Activated CD8-positive, alpha-beta memory T cell treated with anti-CD3 and anti-CD28 coated beads, Interleukin-2, amount 50 U/mL, for 48 hours (primary cell): ENCODE measurements around the gene CCNF.
A peak's percentile ranks its signal among the peaks of the same experiment; 100 is the strongest.
"Not testable (repeated sequence)": the region's sequence is repeated elsewhere in the genome, so short reads cannot be mapped to it uniquely, and the experiment has no call there.

Experiments used
- DNase-seq: peaks from one replicate; pipeline ENCODE4 v3.0.0-alpha.2; 2020

Gene CCNF

DNA sequence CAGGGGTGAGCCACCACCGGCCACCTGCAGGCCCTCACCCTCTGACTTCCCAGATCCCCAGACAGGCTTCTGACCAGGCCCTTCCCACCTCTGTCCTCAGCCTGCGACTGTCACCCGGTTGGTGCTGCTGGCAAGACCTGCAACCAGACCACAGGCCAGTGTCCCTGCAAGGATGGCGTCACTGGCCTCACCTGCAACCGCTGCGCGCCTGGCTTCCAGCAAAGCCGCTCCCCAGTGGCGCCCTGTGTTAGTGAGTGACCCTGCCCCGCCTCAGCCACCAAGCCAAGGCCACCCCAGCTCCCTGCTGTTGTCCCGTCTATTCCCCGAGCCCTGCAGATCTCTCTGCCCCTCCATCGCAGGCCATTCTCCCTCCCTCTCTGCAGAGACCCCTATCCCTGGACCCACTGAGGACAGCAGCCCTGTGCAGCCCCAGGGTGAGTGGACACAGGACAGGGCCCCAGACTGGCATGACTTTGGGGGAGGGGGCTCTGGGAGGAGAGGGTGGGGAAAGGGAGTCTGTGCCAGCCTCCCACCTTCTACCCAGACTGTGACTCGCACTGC lies 43.7 kb downstream of the CCNF start:
- no peak for DNase-seq

GRCh38 chr16:2473446-2473926 lies 44.2 kb downstream of the CCNF start:
- peak; percentile 61 for DNase-seq

DNA sequence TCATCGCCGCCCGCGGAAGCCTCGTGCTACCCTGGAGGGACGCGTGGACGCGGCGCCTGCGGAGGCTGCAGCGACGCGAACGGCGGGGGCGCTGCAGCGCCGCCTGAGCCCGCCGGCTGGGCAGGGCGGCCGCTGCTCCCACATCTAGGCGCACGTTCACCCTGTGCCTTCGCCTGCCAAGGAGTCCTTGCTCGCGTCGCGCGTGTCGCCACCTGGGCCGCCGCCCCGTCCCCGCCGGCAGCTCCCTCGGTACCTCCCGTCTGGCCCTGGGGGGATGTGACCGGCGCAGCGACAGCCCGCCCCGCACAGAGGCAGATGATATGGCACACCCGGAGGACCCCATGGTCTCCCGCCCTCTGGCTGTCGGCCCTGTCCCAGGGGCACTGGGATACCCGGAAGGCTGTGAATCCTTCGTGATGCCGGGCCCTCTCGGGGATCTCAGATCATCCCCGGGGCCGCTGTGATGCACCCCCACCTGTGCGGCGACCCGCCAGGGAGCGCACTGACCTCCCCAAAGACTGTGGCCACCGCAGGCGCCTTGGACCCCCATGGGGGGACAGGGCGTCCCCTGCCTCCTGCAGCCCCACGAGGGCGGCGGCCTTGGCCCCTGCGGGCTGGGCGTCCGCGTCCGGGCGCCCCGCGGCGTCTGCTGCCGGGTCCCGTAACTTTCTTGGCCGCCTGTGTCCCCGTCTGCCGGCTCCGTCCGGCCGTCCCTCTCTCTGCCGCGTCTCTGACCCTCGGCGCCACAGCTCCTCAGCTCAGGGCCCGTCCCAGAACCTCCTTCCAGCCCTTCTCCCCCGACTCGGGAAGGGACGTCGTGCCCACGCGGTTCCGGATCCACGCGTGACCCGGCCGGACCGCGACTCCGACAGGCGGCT lies 45.0 kb downstream of the CCNF start:
- DNase-seq, result peak; percentile 79

GRCh38 chr16:2474877-2475412 lies 45.7 kb downstream of the CCNF start, which contains the start of gene TBC1D24:
Gene TBC1D24, plus strand, starts transcription at chr16:2475127. Its CDS starts 21,022 bp downstream, at chr16:2496149.
- peak; percentile 95 for DNase-seq

GRCh38 chr16:2475413-2476344 lies 46.4 kb downstream of the CCNF start:
- DNase-seq, result peak; percentile 70

- no peak for DNase-seq
These were observed 47.1 kb downstream of the CCNF start for GRCh38 chr16:2476345-2476720.

- no peak for DNase-seq
These were observed 47.5 kb downstream of the CCNF start for GRCh38 chr16:2476741-2477140.

DNA sequence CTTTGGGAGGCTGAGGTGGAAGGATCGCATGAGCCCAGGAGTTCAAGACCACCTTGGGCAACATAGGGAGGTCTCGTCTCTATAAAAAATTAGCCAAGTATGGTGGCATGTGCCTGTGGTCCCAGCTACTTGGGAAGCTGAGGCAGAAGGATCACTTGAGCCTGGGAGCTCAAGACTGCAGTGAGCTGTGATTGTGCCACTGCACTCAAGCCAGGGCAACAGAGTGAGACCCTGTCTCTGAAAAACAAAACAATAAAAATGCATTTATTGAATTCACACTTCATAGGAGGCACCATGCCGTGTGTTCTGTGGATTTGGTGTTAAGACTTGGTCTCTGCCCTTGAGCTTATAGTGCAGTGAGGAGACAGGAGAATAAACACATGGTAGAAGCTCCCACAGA lies 48.1 kb downstream of the CCNF start:
- no peak for DNase-seq

GRCh38 chr16:2478279-2478678 lies 49.0 kb downstream of the CCNF start:
- no peak for DNase-seq

- not testable (repeated sequence) for DNase-seq
These were observed 50.7 kb downstream of the CCNF start for GRCh38 chr16:2479996-2480395.

- no peak for DNase-seq
These were observed 51.7 kb downstream of the CCNF start for GRCh38 chr16:2480948-2481347.

DNA sequence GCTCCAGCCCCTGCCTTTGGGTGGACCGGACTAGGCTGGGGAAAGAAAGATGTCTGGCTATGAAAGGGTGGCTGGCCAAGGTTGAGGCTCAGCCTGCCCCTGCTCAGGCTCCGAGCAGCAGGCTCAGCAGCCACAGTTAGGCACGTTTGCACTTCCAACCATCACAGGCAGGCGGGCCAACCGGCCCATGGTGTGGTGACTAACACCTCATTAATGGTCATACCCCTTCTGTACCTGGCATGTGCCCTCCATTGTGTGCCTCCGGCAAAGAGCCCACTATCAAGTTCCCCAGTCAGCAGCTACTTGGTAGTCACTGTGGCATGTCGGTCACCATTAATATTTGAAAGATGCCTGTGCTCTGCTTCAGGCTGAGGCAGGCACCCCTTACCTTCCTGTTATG lies 52.4 kb downstream of the CCNF start:
- DNase-seq, result no peak

GRCh38 chr16:2482249-2482648 lies 53.0 kb downstream of the CCNF start:
- DNase-seq, result no peak

DNA sequence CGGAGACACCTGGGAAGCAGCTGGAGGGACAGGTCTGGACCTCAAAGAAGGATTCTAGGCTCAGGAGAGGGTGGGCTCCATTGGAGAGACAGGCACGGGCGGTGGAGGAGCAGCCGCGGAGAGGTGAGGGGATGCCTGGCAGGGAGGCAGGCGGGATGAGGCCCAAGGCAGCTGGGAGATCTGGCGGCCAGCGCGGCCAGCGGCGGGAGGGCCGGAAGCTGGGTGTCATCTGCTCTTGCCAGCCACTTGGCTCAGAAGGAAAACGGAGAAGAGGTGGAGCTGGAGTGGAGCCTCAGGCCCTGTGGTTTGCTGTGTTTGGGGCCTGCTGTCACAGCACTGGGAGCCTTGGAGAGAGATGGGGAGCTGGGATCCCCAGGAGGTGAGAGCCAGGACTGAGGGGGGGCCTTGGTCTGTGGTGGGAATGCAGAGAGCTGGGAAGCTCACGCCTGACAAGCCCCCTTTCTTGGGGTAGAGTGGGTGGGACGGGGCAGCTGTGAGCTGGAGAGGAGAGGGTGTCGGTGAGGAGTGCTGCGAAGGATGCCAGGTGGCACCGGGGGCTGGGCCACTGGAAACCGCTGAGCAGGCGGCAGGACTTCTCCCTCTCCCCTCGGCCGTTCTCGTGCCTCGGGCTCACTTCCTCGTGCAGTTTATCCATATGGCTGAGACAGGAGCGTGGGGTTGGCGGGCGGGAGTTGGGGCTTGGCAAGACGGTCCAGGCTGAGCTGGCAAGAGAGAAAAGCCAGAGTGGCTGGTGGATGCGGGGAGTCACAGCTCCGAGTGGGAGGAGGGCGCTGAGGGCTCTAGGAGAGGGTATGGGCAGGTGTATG lies 53.7 kb downstream of the CCNF start:
- no peak for DNase-seq

- DNase-seq, result no peak
These were observed 55.0 kb downstream of the CCNF start for GRCh38 chr16:2483939-2484897.

- DNase-seq, result no peak
These were observed 55.8 kb downstream of the CCNF start for GRCh38 chr16:2484898-2485508.

DNA sequence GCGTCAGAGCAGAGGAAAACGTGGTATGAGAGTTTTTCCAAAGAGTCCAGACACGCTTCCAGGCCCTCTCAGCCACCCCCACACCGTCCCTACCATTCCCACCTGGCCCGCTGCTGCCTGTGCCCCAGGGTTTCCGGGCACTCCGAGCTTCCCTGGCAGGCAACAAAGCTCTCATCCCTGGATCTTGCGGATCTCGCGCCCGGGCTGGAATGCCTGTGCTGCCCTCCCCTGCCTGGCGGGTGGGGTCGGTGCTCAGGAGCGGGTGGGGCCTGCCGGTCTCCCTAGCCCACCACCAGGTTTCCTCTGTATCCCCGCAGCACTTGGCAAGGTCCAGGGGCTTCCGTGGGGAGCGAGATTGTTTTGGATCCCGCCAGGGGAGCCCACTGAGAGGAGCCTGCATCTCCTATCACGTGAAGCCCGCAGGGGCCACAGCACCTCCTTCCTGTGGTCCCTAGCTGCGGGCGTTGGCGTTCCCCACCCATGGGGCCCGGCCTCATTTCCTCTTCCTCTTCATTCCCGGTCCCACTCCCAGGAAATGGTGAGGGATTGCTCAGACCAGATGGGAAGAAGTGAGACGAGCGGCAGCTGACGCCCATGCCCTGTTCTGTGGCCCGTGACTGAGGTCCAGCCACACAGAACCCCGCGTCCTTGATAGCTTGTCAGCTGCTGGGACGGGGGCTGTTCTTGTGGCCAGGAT lies 56.7 kb downstream of the CCNF start:
- DNase-seq, result no peak

DNA sequence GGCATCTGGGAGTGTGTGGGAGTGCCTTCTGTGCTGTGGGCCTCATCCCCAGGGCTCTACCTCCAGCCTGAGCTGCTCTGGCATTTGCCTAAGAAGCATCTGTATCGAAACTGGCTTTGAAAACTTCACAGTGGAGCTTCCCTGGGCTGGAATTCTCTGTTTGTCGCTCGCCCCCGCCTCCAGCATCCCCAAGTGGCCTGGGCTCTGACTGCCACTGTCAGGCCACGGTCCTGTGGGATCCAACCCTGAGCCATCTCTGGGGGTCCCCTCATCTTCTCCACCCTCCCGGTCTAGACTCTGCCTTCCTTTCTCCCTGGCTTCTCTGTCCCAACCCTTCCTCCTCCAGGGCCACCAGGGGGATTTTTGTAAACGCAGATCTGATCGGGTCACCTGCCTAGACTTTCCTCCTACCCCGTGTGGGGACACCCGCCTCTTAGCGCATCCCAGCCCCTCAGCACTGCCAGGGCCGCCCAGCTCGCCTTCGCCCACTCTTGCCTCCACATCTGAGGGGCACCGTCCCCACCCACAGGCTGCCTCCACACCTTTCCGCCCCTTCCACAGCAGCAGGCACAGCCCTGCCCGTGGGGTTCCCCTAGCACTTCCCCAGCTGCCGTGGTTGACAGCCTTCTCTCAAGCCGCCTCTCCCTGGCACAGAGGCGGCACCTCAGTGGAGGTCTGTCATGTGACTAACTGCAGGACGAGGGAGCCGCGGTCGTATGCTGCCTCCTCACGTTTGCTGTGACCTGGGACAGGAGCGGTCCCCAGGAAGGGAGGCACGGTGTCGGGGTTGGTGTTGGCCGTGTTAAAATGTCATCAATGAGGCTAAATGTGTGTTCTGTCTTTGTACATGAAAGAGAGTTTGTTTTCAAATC lies 57.6 kb downstream of the CCNF start:
- peak; percentile 83 for DNase-seq

DNA sequence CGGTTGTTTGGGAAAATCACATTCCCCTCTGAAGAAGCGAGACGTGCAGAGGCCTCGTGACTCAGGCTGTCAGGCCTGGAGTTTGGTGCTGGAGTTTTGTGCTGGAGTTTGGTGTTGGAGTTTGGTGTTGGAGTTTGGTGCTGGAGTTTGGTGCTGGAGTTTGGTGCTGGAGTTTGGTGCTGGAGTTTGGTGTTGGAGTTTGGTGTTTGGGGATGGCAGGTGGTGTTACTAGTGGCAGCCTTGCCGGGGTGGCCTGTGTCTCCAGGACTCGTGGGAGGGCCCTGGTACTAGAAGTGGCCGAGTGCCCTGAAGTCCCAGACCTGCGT lies 58.2 kb downstream of the CCNF start:
- no peak for DNase-seq
